BE2C (cell line): ENCODE results near the gene AKAP5.

Source experiments
- DNase-seq: peaks from one replicate; pipeline ENCODE4 v3.0.0-alpha.2; 2020
- H3K27me3 ChIP-seq: fragments of 250-450 bp; sonication (Bioruptor Pico); 2 replicates; pipeline ENCODE4 v1.5.1; 2020; ENCODE audit warnings: mild to moderate bottlenecking
- H3K36me3 ChIP-seq: fragments of 250-450 bp; sonication (Bioruptor Pico); 2 replicates; pipeline ENCODE4 v1.5.1; 2020; ENCODE audit warnings: mild to moderate bottlenecking
- H3K4me1 ChIP-seq: fragments of 250-450 bp; sonication (Bioruptor Pico); 2 replicates; pipeline ENCODE4 v1.5.1; 2020
- H3K4me3 ChIP-seq: 2 replicates; pipeline ENCODE4 v1.5.1; 2011; ENCODE audit warnings: low read depth, low read length
- H3K9me3 ChIP-seq: fragments of 250-450 bp; sonication (Bioruptor Pico); 2 replicates; pipeline ENCODE4 v1.5.1; 2020
- TF ChIP-seq, protein P1 (sequence below): IDR thresholded peaks from 2 replicates; pipeline ENCODE4 v1.5.1; 2012; ENCODE audit warnings: mild to moderate bottlenecking, low read depth, low read length

The AKAP5 gene

DNA sequence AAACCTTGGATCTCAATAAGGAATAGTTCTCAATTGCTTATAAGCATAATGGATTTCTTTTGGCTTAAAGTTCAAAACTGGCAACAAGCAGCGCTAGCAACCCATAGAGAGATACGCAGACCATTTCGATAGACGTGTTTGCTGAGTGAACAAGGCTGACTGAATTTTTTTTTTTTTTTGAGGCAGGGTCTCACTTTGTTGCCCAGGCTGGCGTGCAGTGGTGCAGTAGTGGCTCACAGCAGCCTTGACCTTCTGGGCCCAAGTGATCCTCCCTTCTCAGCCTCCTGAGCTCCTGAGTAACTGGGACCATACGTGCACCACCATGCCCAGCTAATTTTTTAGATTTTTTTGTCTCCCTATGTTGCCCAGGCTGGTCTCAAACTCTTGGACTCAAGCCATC is 1.4 kb upstream of the AKAP5 start:
- Histone ChIP-seq H3K27me3 (no peaks in the 10 kb centered on the region), H3K36me3 (peaks cover 18% of the 10 kb centered on the region), H3K4me3 (no peak overlapping the region), H3K9me3 (no peaks in the 10 kb centered on the region), H3K4me1 (peaks cover 13% of the 10 kb centered on the region)
- TF ChIP-seq, protein P1, sequence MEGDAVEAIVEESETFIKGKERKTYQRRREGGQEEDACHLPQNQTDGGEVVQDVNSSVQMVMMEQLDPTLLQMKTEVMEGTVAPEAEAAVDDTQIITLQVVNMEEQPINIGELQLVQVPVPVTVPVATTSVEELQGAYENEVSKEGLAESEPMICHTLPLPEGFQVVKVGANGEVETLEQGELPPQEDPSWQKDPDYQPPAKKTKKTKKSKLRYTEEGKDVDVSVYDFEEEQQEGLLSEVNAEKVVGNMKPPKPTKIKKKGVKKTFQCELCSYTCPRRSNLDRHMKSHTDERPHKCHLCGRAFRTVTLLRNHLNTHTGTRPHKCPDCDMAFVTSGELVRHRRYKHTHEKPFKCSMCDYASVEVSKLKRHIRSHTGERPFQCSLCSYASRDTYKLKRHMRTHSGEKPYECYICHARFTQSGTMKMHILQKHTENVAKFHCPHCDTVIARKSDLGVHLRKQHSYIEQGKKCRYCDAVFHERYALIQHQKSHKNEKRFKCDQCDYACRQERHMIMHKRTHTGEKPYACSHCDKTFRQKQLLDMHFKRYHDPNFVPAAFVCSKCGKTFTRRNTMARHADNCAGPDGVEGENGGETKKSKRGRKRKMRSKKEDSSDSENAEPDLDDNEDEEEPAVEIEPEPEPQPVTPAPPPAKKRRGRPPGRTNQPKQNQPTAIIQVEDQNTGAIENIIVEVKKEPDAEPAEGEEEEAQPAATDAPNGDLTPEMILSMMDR, result no peak
- DNase-seq, result no peak

DNA sequence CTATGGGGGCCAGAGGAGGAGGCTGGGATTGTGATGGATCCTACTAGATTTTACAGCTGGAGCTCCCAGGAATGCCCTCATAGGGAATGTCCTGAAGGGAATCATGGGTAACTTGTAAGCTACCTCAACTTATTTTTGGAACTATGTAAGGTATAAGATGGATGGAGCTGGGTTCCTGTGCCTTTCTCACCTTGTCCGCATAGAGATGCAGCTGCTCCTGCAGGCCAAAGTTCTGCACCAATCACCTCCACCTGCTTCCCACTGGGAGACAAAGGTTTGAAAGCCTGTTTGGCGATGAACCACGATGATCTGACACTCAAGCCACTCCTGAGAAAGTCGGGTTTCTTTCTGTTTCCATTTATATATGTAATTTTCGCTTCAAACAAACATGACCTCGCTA is 648 bp upstream of the AKAP5 start:
- Histone ChIP-seq H3K27me3 (no peaks in the 10 kb centered on the region), H3K4me1 (peaks cover 13% of the 10 kb centered on the region), H3K9me3 (no peaks in the 10 kb centered on the region), H3K36me3 (peaks cover 11% of the 10 kb centered on the region), H3K4me3 (peak overlapping the region; percentile 64)
- TF ChIP-seq, protein P1, result no peak
- DNase-seq, result no peak

DNA sequence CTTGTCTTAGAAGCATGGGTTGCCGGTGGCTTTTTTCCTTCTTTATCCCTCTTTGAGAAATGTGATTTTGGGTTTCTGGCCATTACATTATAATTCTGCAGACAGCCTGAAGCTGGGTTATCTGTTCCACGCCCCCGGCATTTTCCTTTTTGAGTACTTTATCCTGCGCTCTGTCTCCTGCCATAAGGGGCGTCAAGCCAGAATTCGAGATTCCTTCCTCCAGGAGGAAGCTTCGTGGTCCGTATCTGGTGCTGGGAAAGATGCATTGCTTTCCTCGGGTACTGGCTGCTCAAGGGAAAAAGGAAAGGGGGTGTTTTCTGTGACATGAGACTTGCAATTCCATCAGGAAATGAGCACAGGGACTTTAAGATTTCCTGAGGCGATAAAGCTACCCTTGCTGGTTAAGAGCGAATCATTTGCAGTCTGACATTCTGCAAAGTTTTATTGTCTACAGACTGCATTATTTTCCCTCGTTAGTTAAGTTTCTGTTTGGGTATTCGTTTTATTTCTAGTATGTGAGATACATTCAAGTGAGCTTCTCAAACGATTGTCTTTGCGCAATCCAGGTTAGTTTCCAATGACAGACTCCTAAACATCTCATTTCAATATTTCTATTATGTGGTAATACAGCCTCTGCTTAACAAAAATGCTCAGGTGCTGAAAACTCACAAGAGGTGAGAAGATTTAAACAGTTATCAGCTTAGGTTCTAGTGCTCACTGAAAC is 694 bp downstream of the AKAP5 start:
- TF ChIP-seq, protein P1, result peak; percentile 36; the same call in 1 of the 2 replicates
- H3K9me3 ChIP-seq, result no peaks in the 10 kb centered on the region
- H3K4me1 ChIP-seq, result peaks cover 13% of the 10 kb centered on the region
- H3K36me3 ChIP-seq, result peaks cover 15% of the 10 kb centered on the region
- no peaks in the 10 kb centered on the region for H3K27me3 ChIP-seq
- DNase-seq, result peak; percentile 49
- peak overlapping the region; percentile 79 for H3K4me3 ChIP-seq

DNA sequence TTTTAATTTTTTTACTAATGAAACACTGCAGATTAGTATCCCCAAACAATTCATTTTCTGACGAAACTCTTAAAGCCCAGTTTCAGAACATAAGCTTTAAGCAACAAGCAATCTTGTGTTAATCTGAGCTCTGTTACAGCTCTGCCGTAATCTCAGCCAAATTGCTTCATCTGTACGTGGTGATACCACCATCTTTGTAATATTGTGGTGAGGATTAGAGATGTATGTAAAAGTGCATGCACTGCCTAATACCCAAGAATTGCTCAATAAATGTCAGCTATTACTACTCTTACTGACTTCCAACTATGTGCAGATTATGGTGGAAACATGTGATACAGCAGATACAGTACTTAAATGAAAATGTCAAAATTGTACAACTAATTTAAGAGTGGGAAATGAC is 1.8 kb downstream of the AKAP5 start:
- Histone ChIP-seq H3K4me3 (no peak overlapping the region), H3K27me3 (no peaks in the 10 kb centered on the region), H3K36me3 (peaks cover 9% of the 10 kb centered on the region), H3K9me3 (no peaks in the 10 kb centered on the region), H3K4me1 (peaks cover 13% of the 10 kb centered on the region)
- TF ChIP-seq, protein P1, result no peak
- DNase-seq, result no peak

DNA sequence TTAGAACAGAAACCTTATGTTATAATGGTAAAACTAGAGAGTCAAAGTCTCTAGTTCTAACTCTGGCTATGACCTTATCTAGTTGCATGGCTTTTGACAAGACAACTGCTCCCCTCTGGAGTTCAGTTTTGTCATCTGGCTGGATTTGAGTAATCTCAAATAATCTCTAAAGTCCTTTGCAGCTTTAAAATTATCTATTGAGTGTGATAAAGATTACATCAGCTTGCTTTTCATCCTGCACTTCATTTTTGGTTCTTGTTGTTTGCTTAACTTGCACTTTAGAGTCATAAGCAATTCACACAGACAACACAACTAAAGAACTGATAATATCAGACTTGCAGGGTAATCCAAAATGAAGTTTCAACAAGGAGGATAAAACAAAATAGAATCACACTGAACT is 2.3 kb downstream of the AKAP5 start:
- Histone ChIP-seq H3K9me3 (no peaks in the 10 kb centered on the region), H3K36me3 (peaks cover 5% of the 10 kb centered on the region), H3K4me3 (no peak overlapping the region), H3K4me1 (peaks cover 13% of the 10 kb centered on the region), H3K27me3 (no peaks in the 10 kb centered on the region)
- TF ChIP-seq, protein P1, result no peak
- DNase-seq, result no peak

DNA sequence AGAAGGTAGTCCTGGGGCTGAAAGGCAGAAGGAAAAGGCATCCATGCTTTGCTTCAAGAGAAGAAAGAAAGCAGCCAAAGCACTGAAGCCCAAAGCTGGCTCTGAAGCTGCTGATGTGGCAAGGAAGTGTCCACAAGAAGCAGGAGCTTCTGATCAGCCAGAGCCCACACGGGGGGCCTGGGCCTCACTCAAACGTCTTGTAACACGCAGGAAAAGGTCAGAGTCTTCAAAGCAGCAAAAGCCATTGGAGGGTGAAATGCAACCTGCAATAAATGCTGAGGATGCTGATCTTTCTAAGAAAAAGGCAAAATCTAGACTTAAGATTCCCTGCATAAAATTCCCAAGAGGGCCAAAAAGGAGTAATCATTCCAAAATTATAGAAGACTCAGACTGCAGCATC is 3.2 kb downstream of the AKAP5 start:
- Histone ChIP-seq H3K9me3 (no peaks in the 10 kb centered on the region), H3K4me3 (no peak overlapping the region), H3K36me3 (peaks cover 5% of the 10 kb centered on the region), H3K4me1 (peaks cover 13% of the 10 kb centered on the region), H3K27me3 (no peaks in the 10 kb centered on the region)
- TF ChIP-seq, protein P1, result no peak
- DNase-seq, result no peak
